Liver (tissue), 3 donors: ENCODE results near the gene DDHD1.

ENCODE experiments used
- GABPA ChIP-seq, 2 donors: IDR thresholded peaks in 1 of 2; conservative IDR thresholded peaks in 1 of 2; 2 replicates each; pipeline ENCODE4 v1.6.1; 2016; ENCODE audit warnings: antibody characterized with exemption in 2 of 2, mild to moderate bottlenecking in 1 of 2, moderate library complexity in 1 of 2
- MAX ChIP-seq: IDR thresholded peaks from 2 replicates; pipeline ENCODE4 v1.6.1; 2016; ENCODE audit warnings: antibody characterized with exemption
- RXRA ChIP-seq, 2 donors: IDR thresholded peaks; 2 replicates each; pipeline ENCODE4 v1.6.1; 2017 to 2018; ENCODE audit warnings: antibody characterized with exemption in 2 of 2, mild to moderate bottlenecking in 1 of 2
- SP1 ChIP-seq: IDR thresholded peaks from 2 replicates; pipeline ENCODE4 v1.6.1; 2018; ENCODE audit warnings: antibody characterized with exemption, mild to moderate bottlenecking
- TAF1 ChIP-seq: conservative IDR thresholded peaks from 2 replicates; pipeline ENCODE4 v1.6.1; 2016; ENCODE audit warnings: antibody characterized with exemption, mild to moderate bottlenecking
- YY1 ChIP-seq: IDR thresholded peaks from 2 replicates; pipeline ENCODE4 v1.6.1; 2016; ENCODE audit warnings: antibody characterized with exemption, mild to moderate bottlenecking
- ZBTB33 ChIP-seq: IDR thresholded peaks from 2 replicates; pipeline ENCODE4 v1.6.1; 2016; ENCODE audit warnings: antibody characterized with exemption
- TF ChIP-seq, protein P1 (sequence below): fragments of 150-350 bp; IDR thresholded peaks from 2 replicates; pipeline ENCODE4 v1.5.1; 2017; ENCODE audit warnings: improper control_type of control experiment, low read depth, low read length; ENCODE audit not compliant: missing input control
- TF ChIP-seq, protein P2 (sequence below): IDR thresholded peaks from 2 replicates; pipeline ENCODE4 v1.6.1; 2016; ENCODE audit warnings: antibody characterized with exemption, mild to moderate bottlenecking
- donor health status: healthy.
- donor health status: healthy.

DNA sequence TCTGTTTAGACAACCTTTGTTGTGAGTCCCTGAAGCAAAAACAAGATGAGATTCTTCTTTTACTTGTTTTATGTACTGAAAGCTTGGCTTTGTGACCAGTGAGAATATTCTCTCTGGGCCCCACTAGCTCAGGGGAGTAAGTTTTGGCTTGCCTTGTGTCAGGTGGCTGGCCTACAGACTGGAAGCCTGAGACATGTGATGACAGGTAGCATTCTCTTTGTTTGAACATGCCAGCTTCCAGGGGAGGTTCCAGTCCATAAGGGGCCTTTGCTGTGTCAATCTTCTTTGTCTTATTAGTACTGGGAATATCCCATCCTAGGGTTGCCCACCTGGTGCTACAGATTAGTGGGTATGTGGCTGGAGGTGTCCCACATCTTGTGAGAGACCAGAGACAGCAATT, 136.2 kb downstream of the DDHD1 start:
- TF ChIP-seq, protein P1, sequence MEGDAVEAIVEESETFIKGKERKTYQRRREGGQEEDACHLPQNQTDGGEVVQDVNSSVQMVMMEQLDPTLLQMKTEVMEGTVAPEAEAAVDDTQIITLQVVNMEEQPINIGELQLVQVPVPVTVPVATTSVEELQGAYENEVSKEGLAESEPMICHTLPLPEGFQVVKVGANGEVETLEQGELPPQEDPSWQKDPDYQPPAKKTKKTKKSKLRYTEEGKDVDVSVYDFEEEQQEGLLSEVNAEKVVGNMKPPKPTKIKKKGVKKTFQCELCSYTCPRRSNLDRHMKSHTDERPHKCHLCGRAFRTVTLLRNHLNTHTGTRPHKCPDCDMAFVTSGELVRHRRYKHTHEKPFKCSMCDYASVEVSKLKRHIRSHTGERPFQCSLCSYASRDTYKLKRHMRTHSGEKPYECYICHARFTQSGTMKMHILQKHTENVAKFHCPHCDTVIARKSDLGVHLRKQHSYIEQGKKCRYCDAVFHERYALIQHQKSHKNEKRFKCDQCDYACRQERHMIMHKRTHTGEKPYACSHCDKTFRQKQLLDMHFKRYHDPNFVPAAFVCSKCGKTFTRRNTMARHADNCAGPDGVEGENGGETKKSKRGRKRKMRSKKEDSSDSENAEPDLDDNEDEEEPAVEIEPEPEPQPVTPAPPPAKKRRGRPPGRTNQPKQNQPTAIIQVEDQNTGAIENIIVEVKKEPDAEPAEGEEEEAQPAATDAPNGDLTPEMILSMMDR = no peak
- TF ChIP-seq GABPA (IDR thresholded peaks at IDR 0.05 in 1 of 2, conservative IDR thresholded peaks at IDR 0.05 in 1 of 2) (no peak), TAF1 (no peak), RXRA (IDR thresholded peaks at IDR 0.05) (no peak), MAX (no peak), YY1 (no peak), SP1 (no peak), ZBTB33 (no peak)
- TF ChIP-seq, protein P2, sequence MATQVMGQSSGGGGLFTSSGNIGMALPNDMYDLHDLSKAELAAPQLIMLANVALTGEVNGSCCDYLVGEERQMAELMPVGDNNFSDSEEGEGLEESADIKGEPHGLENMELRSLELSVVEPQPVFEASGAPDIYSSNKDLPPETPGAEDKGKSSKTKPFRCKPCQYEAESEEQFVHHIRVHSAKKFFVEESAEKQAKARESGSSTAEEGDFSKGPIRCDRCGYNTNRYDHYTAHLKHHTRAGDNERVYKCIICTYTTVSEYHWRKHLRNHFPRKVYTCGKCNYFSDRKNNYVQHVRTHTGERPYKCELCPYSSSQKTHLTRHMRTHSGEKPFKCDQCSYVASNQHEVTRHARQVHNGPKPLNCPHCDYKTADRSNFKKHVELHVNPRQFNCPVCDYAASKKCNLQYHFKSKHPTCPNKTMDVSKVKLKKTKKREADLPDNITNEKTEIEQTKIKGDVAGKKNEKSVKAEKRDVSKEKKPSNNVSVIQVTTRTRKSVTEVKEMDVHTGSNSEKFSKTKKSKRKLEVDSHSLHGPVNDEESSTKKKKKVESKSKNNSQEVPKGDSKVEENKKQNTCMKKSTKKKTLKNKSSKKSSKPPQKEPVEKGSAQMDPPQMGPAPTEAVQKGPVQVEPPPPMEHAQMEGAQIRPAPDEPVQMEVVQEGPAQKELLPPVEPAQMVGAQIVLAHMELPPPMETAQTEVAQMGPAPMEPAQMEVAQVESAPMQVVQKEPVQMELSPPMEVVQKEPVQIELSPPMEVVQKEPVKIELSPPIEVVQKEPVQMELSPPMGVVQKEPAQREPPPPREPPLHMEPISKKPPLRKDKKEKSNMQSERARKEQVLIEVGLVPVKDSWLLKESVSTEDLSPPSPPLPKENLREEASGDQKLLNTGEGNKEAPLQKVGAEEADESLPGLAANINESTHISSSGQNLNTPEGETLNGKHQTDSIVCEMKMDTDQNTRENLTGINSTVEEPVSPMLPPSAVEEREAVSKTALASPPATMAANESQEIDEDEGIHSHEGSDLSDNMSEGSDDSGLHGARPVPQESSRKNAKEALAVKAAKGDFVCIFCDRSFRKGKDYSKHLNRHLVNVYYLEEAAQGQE = no peak
